Lower leg skin (tissue), 4 donors: ENCODE data around the gene ISM2. TPM values are rescaled to one million over a fixed set of nuclear protein-coding genes. Genes with fewer than 3 reads are reported as not detected.

Source experiments
- DNase-seq, 2 donors: peaks; one replicate each; pipeline ENCODE4 v3.0.0-alpha.2; 2019; ENCODE audit warnings: low spot score in 2 of 2
- H3K4me3 ChIP-seq: fragments of 200-600 bp; sonication (generic); 2 replicates; pipeline ENCODE4 v1.5.1; 2017; ENCODE audit warnings: mild to moderate bottlenecking, low read depth; ENCODE audit not compliant: poor library complexity, severe bottlenecking
- CTCF ChIP-seq, 3 donors: fragments of 450-650 bp; IDR thresholded peaks; one replicate each; pipeline ENCODE4 v1.5.1; 2016; ENCODE audit warnings: antibody characterized with exemption in 3 of 3, mild to moderate bottlenecking in 3 of 3, moderate library complexity in 2 of 3
- POLR2A ChIP-seq, 2 donors: fragments of 450-650 bp; IDR thresholded peaks; one replicate each; pipeline ENCODE4 v1.6.1; 2016 to 2017; ENCODE audit warnings: antibody characterized with exemption in 2 of 2, mild to moderate bottlenecking in 1 of 2, moderate library complexity in 1 of 2
- WGBS, 2 donors: methylation state at CpG; one replicate each; pipeline ENCODE4 v1.1.5; 2018; 5-methylcytosine and 5-hydroxymethylcytosine counted together
- intact Hi-C: fragments of 100-400 bp; cut with DNase I; formaldehyde crosslinking; loops from one replicate; pipeline ENCODE4 v1.15.0; 2023; ENCODE audit warnings: low total_unique reads
- total RNA-seq, 4 donors: library from RNA; depleted of rRNA; stranded (reverse); fragments of >200 nt; gene quantifications; one replicate each; pipeline ENCODE4 v1.1.0, GENCODE V29; 2016

ISM2 gene
- total RNA-seq, 4 donors from 2014 or later, result 0.19 to 0.27 TPM; not detected in 2

GRCh38 chr14:77490347-77490986 is 8.1 kb downstream of the ISM2 start:
- no peak for DNase-seq
- no peak for TF ChIP-seq CTCF (IDR thresholded peaks at IDR 0.05)
- no peak for TF ChIP-seq POLR2A (IDR thresholded peaks at IDR 0.05)
- intact Hi-C loops, result no loop called here
- H3K4me3 ChIP-seq, result no peak overlapping the region
- WGBS, 2 donors, result 86 to 87% methylated on average over 8 of the region's 8 CpGs

GRCh38 chr14:77489041-77489440 is 9.6 kb downstream of the ISM2 start:
- TF ChIP-seq POLR2A (IDR thresholded peaks at IDR 0.05) (no peak), CTCF (IDR thresholded peaks at IDR 0.05) (no peak)
- intact Hi-C loops, result no loop called here
- no peak overlapping the region for H3K4me3 ChIP-seq
- WGBS, 2 donors, result 73 to 82% methylated on average over 6 of the region's 6 CpGs
- no peak for DNase-seq

- intact Hi-C loops, result no loop called here
- WGBS, 2 donors, result 82 to 88% methylated on average over 7 of the region's 7 CpGs
- no peak overlapping the region for H3K4me3 ChIP-seq
- DNase-seq, result no peak
- TF ChIP-seq CTCF (IDR thresholded peaks at IDR 0.05) (no peak), POLR2A (IDR thresholded peaks at IDR 0.05) (no peak)
Observed at GRCh38 chr14:77488558-77488957, 10.1 kb downstream of the ISM2 start.

GRCh38 chr14:77485901-77486678 is 12.5 kb downstream of the ISM2 start:
- H3K4me3 ChIP-seq, result no peak overlapping the region
- DNase-seq, result no peak
- intact Hi-C loops, result no loop called here
- WGBS, 2 donors, result 82 to 91% methylated on average over 7 of the region's 7 CpGs
- no peak for TF ChIP-seq POLR2A (IDR thresholded peaks at IDR 0.05)
- TF ChIP-seq CTCF (IDR thresholded peaks at IDR 0.05), result no peak

GRCh38 chr14:77485256-77485655 is 13.4 kb downstream of the ISM2 start:
- no peak overlapping the region for H3K4me3 ChIP-seq
- no peak for DNase-seq
- WGBS, 2 donors, result 34 to 73% methylated on average over 2 to 3 of the region's 3 CpGs
- TF ChIP-seq POLR2A (IDR thresholded peaks at IDR 0.05) (no peak), CTCF (IDR thresholded peaks at IDR 0.05) (no peak)
- intact Hi-C loops, result no loop called here
